GM10266 (cell line): Measurements from ENCODE around the gene ELMO3.

Experiments
- DNase-seq: peaks from one replicate; pipeline ENCODE4 v3.0.0; 2012; ENCODE audit errors: extremely low spot score
- TF ChIP-seq, protein P1 (sequence below): IDR thresholded peaks from 2 replicates; pipeline ENCODE4 v1.5.1; 2012; ENCODE audit warnings: mild to moderate bottlenecking, low read depth; ENCODE audit not compliant: control insufficient read depth, insufficient read depth; ENCODE audit errors: missing control alignments

ELMO3 gene

DNA sequence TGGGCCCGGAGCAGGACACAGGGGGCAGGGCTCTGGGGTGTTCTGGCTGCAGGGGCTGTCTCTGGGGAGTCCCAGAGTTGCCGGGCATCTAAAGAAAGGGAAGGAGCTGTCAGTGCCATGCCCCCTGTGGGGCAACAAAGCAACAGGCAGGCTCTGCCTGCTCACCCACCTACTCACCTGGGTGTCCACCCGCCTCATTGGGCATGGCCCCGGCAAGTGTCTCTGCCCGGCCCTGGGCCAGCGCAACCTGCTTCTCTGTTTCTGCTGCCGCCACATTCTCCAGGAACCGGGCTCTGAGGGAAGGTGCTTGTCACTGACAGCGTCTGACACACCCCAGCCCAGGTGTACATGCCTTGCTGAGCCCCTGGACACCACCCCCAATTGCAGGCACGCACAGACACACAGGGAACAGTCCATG, 35.3 kb downstream of the ELMO3 start:
- DNase-seq, result no peak
- TF ChIP-seq, protein P1, sequence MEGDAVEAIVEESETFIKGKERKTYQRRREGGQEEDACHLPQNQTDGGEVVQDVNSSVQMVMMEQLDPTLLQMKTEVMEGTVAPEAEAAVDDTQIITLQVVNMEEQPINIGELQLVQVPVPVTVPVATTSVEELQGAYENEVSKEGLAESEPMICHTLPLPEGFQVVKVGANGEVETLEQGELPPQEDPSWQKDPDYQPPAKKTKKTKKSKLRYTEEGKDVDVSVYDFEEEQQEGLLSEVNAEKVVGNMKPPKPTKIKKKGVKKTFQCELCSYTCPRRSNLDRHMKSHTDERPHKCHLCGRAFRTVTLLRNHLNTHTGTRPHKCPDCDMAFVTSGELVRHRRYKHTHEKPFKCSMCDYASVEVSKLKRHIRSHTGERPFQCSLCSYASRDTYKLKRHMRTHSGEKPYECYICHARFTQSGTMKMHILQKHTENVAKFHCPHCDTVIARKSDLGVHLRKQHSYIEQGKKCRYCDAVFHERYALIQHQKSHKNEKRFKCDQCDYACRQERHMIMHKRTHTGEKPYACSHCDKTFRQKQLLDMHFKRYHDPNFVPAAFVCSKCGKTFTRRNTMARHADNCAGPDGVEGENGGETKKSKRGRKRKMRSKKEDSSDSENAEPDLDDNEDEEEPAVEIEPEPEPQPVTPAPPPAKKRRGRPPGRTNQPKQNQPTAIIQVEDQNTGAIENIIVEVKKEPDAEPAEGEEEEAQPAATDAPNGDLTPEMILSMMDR, result no peak

DNA sequence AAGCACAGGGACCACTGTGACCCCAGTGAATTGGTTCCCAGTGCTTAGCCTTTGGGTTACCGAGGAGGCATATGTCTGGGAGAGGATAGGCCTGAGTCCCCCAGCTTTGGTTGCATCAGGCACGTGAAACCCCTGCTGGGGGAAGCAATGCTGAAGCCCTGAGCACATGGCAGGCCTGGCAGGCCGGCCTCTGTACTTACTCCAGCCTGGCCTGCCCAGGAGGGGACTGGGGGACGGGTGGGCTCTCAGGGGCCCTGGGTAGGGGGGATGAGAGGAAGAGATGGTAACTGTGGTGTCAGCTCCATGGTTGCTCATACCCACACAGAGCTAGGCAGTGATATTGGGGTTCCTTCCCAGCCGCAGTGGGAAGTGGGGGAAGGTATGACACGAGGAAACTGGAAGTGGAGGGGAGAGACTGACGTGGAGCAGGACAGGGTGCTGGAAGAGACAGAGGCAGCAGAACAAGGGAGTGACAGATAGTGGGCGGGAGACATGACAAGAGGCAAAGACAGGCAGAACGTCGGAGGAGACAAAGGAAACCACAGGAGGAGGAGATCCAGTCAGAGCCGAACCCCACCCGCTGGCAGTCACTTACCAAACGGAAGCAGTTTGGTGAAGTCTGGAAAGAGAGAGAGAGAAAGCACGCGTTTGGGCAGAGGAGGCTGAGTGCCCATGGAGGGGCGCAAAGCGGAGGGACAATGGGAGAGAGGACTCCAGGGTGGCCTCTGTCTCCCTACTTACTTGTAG, 37.1 kb downstream of the ELMO3 start:
- TF ChIP-seq, protein P1, result no peak
- no peak for DNase-seq

DNA sequence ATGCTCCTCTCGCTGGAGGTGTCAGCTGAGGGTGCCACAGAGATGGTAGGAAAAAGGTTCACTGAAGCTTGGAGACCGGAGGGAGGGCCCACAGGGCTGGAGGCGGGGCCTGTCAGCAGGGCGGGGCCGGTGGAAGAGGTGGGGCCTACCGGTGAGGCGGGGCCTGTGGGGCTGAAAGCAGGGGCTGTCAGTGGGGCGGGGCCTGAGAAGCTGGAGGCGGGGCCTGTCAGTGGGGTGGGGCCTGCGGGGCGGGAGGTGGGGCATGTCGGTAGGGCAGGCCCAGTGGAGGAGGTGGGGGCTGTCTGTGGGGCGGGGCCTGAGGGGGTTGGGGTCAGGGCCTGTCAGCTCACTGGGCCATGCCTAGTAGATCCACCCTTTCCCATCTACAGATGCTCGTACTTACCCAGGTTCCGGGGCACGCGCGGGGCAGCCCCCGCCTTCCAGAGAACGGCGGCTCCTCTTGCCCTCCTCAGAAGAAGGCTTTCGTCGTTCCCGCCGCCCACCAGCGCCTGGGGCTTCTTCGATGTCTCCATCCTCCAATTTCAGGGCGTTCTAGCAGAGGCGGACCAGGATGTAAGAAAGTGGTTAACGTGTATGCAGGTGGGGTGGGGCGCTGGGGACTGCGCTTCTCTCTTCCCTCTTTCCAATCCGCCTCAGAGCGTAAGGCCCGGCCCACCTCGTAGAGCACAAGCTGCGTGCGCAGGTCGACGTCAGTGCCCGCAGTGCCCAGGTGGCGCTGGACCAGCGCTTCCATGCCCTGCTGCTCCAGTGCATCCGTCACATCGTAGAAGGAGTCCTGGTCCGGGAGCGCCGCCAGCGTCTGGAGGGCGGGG, 37.8 kb downstream of the ELMO3 start:
- TF ChIP-seq, protein P1, result no peak
- peak; percentile 81 for DNase-seq

DNA sequence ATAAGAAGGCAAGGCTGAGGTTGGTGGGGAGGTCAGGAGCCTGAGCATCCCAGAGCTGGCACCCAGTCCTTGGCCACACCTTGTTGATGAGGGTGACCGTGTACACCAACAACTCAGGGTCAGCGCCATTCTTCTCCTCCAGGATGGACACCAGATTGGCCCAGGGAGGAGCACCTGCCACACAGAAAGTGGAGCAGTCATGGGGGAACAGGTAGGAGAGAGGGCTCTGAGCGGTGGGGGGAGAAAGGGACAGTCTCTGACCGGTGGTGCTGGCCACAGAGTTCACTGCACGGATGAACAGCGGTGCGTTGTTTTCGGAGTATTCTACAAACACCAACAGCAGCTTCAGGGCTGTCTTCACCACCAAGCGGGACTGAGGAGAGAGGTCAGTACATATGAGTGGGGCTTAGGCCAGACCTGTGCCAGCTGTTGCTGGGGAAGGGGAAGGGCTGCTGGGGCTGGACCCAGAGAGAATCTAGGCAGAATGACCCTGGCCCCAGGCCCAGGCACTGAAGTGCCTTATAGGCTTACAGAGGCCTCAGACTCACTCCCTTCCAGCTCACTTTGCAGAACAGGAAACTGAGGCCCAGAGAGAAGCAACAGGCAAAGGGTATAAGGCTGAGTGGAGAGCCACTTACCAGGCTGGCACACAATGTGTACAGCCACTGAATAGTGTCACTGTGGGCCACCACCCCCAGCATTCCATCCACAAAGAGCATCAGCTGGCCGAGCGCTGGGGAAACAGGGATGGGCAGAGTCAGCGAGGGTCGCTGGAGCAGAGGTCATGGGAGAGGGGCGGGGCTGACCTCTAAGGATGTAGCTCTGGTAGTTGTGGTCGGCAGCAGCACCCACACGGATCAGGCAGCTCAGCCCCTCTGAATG, 38.7 kb downstream of the ELMO3 start:
- TF ChIP-seq, protein P1, result no peak

DNA sequence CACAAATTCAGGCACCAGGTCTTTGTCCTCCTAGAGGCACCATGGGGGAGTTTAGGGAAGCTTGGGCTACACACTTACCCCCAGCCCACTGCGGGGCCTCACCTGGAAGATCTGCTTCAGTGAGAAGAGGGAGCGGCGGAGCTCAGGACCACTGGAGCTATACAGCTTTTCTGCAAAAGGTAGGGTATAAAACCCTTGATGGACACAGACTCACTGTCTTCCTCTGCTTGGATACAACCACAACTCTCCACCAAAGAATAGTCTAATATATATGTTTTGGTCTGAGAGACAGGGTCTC, 39.3 kb downstream of the ELMO3 start:
- no peak for DNase-seq
- TF ChIP-seq, protein P1, result no peak

More for the DNA sequence above, 38.7 kb downstream of the ELMO3 start:
- no peak for DNase-seq

DNA sequence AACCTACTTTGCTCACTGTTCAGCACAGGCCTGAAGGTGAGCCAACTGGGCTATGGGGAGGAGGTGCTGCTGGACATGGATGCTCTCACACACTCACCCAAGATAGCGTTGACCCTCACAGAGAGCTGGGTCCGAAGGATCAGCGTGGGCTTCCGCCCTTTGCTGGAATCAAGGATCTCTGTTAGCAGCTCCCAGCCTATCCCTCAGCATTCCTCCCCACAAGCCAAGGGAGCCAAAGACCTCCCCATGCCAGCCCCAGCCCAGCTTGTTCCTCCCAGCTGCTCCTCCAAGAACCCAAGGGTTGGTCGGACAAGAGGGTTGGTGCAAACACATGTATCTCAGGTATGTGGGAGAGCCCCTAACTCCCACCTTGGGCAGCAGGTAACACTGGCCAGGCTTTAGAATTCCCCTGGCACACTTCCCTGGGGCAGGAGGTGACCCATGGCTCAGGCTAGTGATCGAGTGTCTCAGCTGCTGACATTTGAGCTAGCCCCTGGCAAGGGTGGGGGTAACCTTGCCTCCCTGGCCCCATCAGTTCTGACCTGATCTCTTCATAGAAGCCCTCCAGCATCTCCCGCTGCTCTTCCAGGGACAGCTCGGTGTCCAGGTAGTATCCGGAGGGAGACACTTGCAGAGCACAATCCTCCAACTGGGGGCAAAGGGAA, 40.0 kb downstream of the ELMO3 start:
- TF ChIP-seq, protein P1, result no peak
- DNase-seq, result no peak
